Fibroblast of pulmonary artery (primary cell): ENCODE data around the gene FMO3.

Source experiments
- DNase-seq: peaks from one replicate; pipeline ENCODE4 v3.0.0-alpha.2; 2010; ENCODE audit warnings: low read depth
- H3K4me3 ChIP-seq: replicated peaks from 2 replicates; pipeline ENCODE4 v1.5.1; 2011; ENCODE audit warnings: low read depth, mild to moderate bottlenecking, control low read depth, low read length, moderate library complexity
- CTCF ChIP-seq: IDR thresholded peaks from 2 replicates; pipeline ENCODE4 v1.5.1; 2011; ENCODE audit warnings: mild to moderate bottlenecking, control low read depth, low read length, inconsistent platforms; ENCODE audit errors: missing control alignments

The FMO3 gene

GRCh38 chr1:171160639-171161354 lies 70.1 kb downstream of the FMO3 start:
- no peak for TF ChIP-seq CTCF
- DNase-seq, result peak; percentile 32
- no peak overlapping the region for H3K4me3 ChIP-seq

GRCh38 chr1:171161431-171161830 lies 70.7 kb downstream of the FMO3 start:
- no peak for TF ChIP-seq CTCF
- DNase-seq, result peak; percentile 36
- no peak overlapping the region for H3K4me3 ChIP-seq

- DNase-seq, result no peak
- no peak for TF ChIP-seq CTCF
- no peak overlapping the region for H3K4me3 ChIP-seq
These were observed 75.7 kb downstream of the FMO3 start for GRCh38 chr1:171166361-171166760.
